ENCODE data around the gene TMPRSS3.

Gene TMPRSS3

GRCh38 chr21:42369821-42370220, 26.0 kb downstream of the TMPRSS3 start:
- no peak for DNase-seq

DNA sequence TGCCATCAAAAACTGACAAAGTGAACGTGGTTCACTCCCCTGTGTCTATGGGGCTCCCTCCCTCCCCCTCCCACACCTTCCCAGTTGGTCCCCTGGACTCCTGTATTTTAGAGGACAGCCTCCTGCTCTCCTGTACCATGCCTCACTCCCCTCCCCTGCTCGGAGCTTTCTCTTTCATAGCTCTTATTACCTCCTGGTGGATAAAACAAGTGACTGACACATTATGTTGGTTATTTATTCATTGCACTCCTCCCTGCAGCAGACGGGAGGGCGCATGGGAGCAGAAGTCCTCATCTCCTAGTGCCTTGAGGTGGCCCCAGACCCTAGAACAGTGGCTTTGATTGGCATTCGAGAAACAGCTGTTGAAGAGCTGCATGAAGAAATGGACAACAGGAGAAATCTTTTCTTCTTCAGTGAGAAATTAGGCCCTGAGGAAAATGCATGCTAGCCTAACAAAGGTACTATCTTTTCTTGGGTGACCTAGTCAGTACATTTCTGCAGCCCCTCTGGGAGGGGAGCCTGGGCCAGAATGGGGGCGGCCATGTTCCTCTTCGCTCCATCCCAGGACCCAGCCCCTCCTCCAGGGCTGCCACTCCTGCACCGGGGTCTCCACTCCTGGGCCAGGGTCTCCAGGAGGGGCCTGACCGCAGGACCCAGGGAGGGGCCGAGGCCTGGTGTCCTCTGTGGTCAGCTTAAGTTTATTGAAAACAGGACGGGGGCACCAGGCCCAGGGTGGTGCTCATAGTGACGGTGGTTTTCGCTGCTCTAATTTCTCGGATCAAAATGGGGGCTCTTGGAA, 28.3 kb downstream of the TMPRSS3 start:
- DNase-seq: no peak

DNA sequence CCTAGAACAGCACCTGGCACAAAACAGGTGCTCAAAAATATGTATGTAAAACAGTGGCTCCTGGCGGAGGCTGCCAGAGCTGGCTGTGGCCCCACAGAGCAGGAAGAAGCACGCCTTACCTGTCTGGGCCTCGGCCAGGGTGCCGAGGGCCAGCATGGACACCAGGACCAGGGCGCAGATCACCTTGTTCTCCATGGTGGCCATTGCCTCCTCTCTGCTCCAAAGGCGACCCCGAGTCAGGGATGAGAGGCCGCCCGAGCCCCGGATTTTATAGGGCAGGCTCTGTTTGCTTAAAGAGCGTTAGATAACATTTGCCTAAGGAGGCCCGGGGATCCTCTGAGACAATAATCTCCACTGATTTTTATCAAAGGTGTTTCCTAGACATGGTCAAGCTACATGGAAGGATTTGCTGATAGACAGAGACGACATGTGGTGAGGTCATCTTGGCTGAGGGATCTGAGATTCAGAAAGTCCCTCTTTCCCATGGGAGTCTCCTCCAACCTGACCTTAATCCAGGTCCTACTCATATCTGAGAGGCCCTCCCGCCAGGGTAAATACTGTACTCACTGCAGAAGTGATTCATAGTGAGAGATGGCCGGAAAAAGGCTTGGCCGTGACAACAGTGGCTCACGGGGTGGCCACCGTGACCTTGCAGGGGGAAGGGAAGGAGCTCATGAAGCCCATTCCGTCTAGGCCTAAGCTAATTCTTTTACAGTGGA, 29.4 kb downstream of the TMPRSS3 start, which contains the start of gene TFF1:
TFF1 (minus strand) TSS at position 244 of the 719 bp plus-strand sequence; CDS start at position 204, 40 bp downstream.
- DNase-seq: no peak

DNA sequence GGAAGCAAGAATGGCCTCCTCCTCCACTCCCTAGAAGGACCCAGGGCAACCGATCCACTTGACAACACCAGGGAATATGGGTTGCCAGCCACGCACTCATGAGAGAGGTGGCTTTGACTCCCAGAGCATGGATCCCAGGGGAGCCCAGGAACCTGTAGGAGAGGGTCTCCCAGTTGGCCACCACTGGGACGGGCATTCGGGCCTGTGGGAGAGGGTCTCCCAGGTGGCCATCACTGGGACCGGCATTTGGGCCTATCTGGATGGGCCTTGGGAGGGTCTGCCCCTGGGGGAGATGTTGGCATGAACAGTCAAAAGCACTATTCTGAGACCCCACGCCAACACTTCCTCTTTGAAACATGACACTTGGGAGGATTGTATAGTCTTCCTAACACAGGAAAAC, 30.1 kb downstream of the TMPRSS3 start:
- DNase-seq: no peak

DNA sequence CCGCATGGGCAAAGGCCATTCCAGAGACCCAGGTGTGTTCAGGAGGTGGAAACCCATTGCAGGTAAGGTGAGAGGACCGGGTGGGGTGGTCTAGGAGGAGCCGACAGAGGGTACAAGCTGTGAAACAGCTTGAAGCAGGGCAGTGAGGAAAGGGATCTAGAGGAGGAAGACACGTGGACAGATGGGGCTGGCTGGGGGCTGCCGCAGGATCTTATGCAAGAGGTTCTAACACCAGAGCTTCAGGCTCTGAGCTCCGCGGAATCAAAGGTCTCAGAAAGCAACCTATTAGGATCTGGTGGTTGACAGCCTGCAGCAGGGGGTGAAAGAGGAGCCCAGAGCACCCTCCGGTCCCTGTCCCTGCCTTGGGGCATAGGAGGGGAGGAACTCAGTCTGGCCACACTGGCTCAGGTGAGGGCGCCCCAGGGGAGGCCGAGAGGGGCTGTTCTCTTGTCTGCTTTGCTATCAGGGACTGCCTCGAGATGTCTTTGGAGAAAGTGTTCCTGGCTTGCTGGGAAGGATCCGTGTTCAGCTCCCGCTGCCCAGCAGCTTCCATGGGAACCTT, 31.5 kb downstream of the TMPRSS3 start:
- DNase-seq: no peak

- DNase-seq: no peak
Observed at GRCh38 chr21:42363312-42363711, 32.5 kb downstream of the TMPRSS3 start.

- DNase-seq: no peak
Observed at GRCh38 chr21:42362700-42363099, 33.2 kb downstream of the TMPRSS3 start.

- no peak for DNase-seq
Observed at GRCh38 chr21:42362198-42362597, 33.7 kb downstream of the TMPRSS3 start.

DNA sequence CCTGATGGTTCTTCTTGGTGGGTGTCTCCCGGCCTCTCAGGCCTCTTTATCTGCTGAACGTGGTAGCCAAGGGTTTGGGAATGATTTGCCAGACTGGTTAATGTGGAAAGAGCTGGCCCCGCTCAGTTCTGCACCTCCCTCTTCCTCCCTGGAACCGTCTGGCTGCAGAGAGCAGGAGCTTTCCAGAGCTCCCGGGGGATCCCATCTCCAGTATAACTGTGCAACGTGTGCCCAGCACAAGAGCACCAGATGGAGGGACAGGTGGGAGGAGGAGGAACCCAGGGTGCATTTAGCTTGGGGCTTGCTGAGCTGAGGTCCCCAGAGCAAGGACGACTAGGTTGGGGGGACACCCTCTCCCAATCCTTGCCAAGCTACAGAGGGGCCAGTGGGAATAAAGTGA, 34.6 kb downstream of the TMPRSS3 start:
- no peak for DNase-seq

GRCh38 chr21:42360317-42360716, 35.5 kb downstream of the TMPRSS3 start:
- no peak for DNase-seq

- no peak for DNase-seq
Observed at GRCh38 chr21:42358937-42359336, 36.9 kb downstream of the TMPRSS3 start.

- DNase-seq: no peak
Observed at GRCh38 chr21:42358261-42358660, 37.6 kb downstream of the TMPRSS3 start.

GRCh38 chr21:42357307-42357706, 38.5 kb downstream of the TMPRSS3 start:
- no peak for DNase-seq

DNA sequence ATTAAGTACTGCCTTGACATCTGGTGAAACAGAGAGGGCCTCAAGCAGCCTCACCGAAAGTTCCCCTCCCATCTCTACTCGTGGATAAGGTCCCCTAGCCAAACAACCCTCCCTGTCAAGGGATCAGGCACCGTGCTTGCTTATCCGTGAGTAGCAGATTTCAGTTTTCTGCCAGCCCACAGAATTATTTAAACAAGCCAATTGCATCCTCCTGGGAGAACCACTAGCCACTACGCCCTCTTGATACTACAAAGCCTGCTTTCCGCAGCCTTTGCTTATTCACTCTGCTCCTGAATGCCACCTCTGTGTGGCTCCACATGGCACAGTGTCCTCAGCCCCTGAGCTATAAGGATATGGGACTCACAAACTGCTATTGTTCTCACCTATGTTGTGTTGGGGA, 39.2 kb downstream of the TMPRSS3 start:
- no peak for DNase-seq

DNA sequence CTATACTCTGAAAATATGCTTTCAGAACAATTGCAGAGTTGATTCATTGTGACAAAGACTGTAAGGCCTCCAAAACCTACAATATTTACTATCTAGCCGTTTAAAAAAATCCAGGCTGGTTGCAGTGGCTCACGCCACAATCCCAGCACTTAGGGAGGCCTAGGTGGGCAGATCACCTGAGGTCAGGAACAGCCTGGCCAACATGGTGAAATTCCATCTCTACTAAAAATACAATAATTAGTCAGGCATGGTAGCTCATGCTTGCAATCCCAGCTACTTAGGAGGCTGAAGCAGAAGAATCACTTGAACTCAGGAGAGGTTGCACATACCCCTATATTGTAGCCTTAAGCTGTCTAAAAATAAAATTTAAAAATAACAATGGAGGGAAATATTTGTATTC, 39.8 kb downstream of the TMPRSS3 start:
- no peak for DNase-seq

- no peak for DNase-seq
Observed at GRCh38 chr21:42353623-42354022, 42.2 kb downstream of the TMPRSS3 start.

- no peak for DNase-seq
Observed at GRCh38 chr21:42352441-42353095, 43.3 kb downstream of the TMPRSS3 start.

GRCh38 chr21:42351626-42352440, 44.0 kb downstream of the TMPRSS3 start:
- no peak for DNase-seq

- no peak for DNase-seq
Observed at GRCh38 chr21:42350927-42351426, 44.9 kb downstream of the TMPRSS3 start, which contains the start of gene TFF2. TSS of gene TFF2 (minus strand) at chr21:42350994. CDS start at chr21:42350957, 37 bp downstream.

- no peak for DNase-seq
Observed at GRCh38 chr21:42350318-42350910, 45.4 kb downstream of the TMPRSS3 start.

DNA sequence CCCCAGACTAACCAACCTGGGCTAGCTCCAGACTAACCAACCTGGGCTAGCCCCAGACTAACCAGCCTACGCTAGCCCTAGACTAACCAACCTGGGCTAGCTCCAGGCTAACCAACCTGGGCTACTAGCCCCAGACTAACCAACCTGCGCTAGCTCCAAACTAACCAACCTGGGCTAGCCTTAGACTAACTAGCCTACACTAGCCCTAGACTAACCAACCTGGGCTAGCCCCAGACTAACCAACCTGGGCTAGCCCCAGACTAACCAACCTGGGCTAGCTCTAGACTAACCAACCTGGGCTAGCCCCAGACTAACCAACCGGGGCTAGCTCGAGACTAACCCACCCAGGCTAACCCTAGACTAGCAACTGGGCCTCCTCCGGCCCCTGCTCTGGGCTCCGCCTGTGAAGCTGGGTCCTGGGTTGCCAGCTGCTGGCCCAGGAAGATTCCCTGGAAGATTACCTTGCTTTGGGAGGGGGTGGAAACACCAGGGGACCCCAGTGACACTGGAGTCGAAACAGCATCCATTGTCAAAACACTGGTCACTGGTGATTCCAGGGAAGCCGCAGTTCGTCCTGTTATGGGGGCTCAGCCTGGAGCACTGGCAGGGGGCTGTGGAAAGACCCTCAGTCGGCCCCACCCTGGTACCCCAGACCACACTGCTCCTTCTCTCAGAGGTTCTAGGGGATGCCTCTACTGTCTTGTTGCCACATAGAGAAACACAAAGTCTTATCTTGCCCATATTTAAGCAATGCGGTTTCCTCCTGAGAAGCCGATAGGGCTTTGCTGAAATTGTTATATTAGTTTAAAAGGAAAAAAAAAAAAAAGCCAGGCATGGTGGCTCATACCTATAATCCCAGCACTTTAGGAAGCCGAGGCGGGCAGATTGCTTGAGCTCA, 46.2 kb downstream of the TMPRSS3 start:
- DNase-seq: no peak

All from NCI-H1105 treated with DMSO at 0.1 percent for 48 hours (cell line).